IPS DF 4.7 (cell line): ENCODE results near the gene GSK3B.
A peak's percentile ranks its signal among the peaks of the same experiment; 100 is the strongest.

ENCODE experiments used
- DNase-seq: peaks from one replicate; pipeline ENCODE4 v3.0.0-alpha.2; 2013; ENCODE audit warnings: low spot score; ENCODE audit errors: extremely low read depth

GSK3B gene

GRCh38 chr3:120095979-120096426 is 1.8 kb upstream of the GSK3B start:
- no peak for DNase-seq

DNA sequence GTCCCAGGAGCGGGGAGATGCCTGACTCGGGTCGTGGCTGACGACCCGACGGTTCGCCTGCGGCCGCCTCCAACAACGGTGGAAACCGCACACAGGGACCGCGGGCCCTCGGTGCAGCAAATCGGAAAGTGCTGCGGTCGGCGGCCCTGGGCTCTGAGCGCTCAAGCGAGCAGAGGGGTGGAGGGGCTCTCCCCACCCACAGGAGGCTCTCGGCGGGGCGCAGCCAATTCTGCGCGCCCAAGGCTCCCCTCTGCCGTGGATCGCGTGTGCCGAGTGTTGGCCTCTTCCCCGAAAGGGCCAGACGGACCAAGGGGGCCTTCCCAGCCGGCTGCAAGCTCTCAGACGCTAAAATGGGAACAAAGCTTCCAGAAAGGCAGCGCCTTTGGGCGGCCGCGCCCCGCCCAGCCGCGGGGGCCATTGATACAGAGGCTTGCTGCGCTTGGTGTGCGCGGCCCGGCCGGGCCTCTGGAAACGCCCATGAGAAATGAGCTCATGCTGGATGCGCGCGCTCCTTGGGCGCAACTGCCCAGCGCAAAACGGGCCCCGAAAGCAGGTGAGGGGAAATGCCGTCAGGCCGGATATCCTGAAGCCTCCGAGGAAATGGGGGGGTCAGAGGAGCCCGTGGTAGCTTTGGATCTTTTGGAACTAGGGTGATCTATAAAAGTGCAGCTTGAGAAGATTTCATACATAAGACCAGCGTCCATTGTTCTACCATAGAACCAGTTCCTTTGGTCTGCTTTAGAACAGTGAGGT is 1.2 kb upstream of the GSK3B start:
- no peak for DNase-seq

GRCh38 chr3:120094776-120095225 is 554 bp upstream of the GSK3B start:
- peak; percentile 98 for DNase-seq

DNA sequence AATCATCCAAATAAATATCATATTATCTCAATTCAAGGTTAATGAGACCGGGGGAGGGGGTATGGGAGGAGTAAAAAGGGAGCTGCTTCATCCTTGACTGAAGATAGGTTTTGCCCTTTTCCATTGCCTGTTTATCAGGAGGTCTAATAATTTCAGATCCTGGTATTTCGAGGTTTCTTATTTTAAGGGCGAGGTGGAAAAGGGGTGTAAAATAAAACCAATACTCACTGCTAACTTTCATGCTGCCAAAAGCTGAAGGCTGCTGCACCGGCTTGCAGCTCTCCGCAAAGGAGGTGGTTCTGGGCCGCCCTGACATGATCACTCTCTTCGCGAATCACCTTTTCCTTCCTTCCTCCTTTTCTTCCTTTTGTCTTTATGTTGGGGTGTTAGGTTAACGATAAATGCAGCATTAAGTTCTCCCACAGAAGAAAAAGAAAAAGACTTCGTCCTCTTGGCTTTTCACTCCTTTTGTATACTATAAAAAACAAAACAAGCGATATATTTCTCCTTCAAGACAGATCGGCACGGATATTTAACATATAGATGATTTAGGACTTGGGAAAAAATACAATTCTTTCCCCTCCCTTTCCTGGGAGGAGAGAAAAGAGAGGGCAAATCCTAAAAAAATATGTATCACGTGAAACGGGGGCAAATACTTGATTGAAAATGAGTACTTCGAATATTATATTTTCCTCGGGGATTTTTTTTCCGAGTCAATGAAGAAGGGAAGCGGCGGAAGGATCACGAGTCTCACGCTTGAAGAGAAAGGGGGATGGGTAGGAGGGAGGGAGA is 932 bp downstream of the GSK3B start:
- DNase-seq: no peak

- DNase-seq: no peak
Observed at GRCh38 chr3:120092474-120092873, 1.8 kb downstream of the GSK3B start.

DNA sequence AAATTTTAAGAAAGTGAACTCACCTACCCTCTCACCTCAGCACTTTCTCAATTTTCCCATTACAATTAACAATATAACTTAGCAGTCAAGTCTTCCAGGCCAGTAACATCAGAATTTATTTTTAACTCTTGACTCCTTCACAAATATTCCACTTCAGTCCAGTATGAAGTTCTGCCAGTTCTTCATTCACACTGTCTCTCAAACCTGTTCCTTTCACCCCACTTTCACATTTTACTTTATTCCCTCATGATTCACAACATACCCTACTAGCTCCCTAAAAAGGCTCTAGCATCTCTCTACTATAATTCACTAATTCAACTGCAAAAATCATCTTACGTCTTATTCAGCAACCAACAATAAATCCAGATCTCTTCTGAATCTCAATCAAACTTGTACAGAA is 3.8 kb downstream of the GSK3B start:
- no peak for DNase-seq

DNA sequence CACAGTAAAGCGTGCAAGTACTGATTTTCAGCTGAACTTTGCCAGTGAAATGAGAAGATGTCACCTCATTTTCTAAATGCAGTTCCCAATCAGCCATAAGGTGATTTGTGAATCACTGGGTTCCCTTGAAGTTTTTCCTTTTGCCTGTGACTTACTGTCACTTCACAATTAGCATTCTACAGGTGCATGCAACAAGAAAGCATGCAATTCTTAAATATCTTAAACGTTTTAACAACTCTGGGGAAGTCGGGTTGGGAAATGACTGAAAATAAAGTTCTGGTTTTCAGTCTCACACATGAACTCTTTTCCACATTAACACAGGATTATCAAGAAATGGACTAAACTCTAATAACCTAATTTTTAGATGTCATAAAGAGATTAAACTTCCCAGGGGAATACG is 5.2 kb downstream of the GSK3B start:
- DNase-seq: no peak

DNA sequence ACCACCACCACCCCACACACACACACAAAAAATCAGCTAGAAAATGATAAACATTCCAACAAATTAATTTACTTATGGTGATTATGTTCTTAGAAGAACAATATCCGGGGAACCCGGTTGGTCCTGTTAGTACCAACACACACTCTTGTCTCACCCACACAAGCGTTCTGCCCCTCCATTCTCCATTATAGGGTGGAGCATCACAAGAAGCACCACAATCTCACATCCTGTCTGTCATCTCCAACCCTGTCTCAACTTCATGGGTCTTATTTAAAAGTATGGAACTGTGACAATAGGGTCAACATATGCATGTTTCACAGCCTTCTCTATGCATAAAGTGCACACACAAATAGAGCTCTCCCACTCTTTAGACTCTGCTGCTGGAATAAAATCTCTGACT is 5.6 kb downstream of the GSK3B start:
- DNase-seq: no peak

- no peak for DNase-seq
Observed at GRCh38 chr3:120081719-120082118, 12.5 kb downstream of the GSK3B start.

DNA sequence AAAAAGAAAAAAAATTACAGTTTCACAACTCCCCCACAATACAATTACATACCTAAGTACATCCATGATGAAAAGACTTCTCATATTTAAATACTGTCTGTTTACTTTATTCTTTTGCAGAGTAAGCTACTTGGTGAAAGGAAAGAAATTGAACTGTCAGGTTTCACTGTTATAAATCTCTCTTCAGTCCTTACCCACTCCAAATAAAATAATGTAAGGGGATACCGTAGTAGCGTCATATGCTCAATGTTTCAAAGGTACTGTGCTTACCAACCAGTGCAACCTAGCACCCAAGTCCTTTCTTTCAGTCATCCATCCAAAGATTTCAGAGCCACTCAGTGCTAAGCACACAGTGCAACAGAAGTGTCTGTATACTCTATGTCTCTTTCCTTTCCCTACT is 13.4 kb downstream of the GSK3B start:
- no peak for DNase-seq

- no peak for DNase-seq
Observed at GRCh38 chr3:120077731-120078130, 16.5 kb downstream of the GSK3B start.

GRCh38 chr3:120072867-120073525 is 21.3 kb downstream of the GSK3B start:
- DNase-seq: no peak

GRCh38 chr3:120071259-120071658 is 23.0 kb downstream of the GSK3B start:
- no peak for DNase-seq

DNA sequence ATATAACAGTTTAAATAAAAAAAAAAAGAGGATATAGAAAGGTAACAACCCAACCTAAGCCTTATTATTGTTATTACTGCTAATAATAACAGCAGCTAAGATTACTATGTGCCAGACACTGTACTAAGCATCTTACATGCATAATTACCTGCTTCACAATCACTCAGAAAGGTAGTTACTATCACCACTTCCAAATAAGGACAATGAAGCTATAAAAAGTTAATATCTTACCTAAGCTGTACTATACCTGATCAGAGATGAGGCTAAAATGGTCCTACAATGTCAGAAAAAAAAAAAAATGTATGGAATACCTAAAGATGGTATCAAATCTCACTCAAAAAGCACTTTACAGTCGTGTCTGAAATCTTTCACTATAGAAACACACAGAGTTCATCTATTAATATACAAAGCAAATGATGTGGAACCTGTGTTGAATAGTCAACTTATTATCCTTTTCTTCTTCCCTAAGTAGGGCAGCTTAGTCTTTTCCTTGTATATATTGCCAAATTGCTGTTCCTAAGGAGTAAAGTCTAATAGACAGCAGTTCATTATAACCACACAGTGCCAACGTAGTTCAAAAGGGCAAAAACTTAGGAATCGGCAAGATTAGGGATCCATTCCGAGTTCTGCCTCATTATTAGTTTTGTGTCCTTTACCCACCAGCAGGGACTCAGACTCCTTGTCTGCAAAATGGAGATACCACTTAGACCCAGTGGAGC is 23.8 kb downstream of the GSK3B start:
- no peak for DNase-seq

- no peak for DNase-seq
Observed at GRCh38 chr3:120067083-120067482, 27.2 kb downstream of the GSK3B start.

DNA sequence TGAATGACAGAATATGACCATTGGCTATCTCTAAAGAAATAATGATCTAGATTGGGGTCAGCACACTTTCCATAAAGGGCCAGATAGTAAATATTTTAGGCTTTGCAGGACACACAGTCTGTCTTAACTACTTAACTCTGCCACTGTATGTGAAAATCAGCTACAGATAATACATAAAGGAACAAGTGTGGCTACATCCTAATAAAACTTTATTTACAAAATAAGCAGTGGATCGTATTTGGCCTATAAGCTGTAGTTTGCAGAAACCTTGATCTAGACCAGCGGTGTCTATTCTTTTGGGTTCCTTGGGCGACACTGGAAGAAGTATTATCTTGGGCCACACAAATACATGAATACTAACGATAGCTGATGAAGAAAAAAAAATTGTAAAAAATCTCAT is 27.6 kb downstream of the GSK3B start:
- DNase-seq: no peak

GRCh38 chr3:120064641-120065040 is 29.6 kb downstream of the GSK3B start:
- no peak for DNase-seq

DNA sequence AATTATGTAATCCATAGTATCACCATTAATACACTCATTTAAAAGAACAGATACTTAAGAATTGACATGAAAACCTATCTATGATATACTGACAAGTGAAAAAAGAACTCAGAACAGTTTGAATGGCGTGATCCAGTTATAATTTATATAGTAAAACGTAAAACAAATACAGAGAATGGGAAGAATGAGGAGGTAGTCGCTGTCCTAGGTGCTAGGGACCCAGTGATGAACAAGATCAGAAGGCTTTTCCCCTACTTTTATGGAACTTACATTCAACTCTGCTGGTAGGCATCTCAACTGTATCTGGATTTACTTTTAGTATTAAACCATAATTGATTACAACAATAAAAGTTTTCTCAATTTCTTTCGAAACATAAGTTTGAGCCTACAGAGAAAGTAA is 31.8 kb downstream of the GSK3B start:
- DNase-seq: no peak

DNA sequence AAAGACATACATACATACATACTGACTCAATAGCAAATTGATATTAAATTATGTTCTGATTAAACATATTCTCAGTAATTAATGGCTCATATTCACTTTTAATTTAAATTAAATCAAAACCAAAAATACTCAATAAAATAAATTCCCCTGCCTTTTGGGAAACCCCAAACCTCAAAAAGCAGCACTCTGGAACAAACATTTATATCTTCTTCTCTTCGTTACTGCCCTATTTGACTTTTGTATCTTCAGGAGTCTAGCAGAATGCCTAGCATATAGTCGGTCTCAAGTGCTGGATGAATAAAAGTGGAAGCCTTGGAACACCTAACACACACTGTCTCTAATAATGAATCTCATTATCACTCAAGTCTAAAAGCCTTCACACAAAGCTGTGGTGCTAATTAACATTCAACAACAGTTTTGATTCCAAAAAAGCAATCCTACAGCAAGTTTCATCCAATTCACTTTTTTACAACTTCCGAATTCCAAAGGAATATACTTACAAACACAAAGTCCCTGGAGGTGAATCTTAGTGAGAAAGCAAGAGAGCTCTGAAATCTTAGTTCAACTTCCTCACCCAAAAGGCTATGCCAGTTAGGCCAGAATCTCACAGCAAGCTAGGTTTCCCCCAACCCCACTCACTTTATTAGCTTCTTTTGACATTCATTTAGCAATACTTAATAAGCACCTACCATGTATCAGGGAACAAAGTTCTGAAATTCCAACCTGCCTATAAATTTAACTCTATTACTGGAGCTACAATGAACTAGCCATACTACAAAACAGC is 35.0 kb downstream of the GSK3B start:
- no peak for DNase-seq

DNA sequence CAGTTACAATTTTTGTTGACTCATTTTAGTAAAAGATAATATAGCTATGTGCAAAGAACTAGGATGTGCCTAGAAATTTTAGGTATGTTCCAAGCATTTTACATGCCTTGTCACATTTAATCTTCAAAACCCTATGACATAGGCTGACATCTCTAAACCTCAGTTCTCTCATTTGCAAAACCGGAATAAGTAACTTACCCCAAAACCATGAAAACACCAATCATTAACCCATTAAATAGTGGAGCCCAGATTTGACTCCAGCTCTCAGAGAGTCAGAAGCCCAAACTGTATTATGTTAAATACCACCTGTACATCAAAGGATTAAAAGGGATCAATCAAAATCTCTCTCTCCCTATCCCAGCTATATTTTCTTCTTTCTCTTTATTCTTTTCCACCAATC is 36.6 kb downstream of the GSK3B start:
- no peak for DNase-seq

DNA sequence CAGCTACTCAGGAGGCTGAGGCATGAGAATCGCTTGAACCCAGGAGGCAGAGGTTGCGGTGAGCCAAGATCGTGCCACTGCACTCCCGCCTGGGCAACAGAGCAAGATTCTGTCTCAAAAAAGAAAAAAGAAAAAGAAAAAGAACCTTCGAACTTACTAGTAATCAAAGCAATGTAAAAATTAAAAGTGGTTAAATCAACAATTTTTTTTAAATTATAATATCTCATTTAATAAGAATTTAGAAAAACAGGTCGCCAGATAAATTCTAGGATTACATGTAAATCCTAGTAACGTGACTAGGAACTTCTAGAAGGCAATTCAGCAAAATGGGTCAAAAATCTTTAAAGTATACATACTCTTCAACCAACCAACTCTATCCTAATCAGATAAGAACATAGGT is 37.2 kb downstream of the GSK3B start:
- DNase-seq: no peak
